ENCODE data around the gene PDLIM7.

Gene PDLIM7

DNA sequence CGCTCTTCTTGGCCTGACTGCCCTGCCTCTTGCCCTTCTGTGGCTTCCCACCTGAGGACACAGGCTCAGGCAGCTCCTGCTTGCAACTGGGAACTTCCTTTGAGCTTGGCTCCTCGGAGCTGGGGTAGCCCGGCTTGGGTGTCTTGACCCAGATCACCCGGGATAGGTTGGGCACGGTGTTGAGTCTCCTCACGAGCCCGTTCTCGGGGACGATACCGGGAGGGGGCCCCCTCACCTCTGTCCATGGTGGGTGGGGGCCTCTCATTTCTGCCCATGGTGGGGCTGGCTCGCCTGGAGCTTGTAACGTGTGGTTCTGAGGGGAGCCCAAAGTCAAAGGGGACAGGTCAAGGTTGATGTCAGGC is 27.1 kb upstream of the PDLIM7 start:
- no peak for DNase-seq

DNA sequence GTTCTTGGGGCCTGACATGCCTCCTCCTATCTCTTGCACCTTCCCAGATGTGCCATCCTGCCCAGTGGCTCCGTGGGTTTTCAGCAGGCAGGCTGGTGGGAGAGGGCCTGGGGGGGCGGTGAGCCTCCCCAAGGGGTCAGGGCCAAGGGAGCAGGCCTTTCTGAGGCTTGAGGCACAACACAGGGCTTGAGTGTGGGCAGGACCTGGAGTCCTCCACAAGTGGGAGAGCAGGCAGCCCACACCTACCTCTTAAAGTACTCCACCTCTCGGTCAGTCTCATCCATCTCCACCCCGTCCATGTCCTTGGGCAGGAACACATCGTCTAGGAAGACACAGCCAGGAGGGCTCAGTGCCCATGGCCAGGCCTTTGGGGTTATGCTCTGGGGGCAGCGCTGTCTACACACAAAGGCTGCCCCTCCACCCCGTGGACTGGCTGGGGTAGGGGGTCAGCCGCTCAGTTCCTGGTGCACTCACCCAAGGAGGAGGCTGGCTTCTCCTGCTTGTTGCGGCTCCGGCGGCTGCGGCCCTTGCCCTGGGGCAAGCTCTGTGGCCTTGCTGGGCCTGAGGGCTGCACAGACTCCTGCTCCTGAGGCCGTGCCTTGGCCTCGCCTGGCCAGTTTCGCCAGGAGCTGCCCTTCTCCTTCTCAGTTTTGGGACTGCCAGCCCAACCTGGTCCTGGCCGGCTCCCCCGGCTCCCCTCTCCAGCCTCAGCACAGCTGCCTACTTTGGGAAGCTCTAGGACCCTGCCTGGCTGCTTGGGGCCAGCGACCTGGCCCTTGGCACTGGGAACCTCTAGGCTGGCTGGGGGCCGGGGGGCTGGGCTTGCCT is 26.5 kb upstream of the PDLIM7 start:
- no peak for DNase-seq

DNA sequence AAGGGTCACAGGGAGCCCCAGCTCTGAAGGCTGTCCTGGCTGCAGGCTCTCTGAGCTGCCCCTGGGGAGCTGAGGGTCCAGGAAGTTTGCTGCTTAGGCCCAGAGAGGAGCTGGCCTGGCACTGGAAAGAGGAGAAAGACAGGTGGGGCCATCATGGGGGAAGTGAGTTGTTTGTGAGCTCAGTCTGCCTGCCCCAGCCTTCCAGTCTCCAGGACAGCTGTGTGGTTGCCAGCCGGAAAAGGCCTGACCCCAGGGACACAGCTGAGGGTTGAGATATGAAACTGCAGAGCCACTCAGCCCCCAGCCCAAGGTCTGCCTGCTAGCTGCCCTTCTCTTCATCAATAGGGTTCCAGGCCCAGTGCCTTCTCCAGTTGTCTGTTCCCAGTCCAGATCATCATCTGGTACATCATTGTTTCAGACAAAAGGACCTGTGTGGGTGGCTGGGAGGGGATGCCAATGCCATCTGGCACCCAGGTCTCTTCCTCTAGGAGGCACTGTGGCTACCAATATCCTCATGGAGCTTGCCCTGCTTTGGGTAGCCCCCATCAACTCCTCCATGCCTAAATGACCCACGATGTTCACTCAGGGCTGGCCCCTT is 23.6 kb upstream of the PDLIM7 start:
- no peak for DNase-seq

DNA sequence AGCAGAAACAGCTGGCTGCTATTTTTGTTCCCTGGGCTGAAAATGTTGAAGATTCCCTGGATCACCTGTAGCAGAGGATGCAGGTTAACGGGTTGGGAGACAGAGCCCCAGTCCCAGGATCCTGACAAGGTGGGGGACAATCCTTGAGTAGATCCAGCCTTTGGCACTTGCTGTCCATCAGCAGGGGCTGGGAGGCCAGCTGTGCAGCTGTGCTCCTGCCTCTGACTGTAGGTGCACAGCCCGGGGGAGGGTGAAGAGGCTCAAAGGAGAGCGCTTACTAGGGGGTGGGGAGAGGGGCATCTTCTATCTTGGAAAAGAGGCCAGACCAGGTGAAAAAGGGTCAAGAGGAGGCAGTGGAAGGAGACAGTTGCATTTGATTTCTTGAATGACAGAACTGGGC is 22.9 kb upstream of the PDLIM7 start:
- DNase-seq: no peak

DNA sequence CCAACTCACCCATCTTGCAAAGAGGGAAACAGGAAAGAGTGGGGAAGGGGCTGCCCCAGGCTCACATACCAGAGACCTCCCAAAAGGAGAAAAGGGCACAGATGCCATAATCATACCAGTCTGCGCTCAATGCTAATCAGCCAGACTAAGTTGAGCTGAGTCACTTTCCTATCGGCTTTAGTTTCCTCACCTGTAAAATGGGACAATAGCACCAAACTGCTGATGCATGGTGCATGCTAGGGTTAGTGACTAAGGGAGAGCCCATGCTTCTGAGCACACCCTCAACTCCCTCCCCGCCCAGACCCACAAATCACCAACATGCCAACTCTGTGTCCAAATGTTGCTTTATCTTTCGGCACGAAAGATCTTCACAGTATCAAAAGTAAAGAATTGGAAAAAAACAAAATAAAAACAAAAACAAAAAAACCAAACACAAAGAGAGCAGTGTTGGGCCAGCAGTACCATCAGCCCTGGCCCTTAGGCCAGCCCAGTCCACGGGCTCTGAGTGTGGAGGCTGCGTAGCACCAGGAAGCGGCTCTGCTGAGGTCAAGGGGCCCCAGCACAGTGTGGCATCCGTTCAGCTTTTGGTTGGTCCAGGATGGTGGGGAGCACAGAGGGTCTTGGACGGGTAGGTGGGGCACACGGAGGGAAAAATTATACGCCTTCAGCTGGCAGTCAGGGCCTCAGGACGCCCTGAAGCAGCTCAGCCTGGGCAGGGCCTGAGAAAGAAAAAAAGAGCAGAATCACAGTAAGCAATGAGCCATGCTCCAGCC is 22.2 kb upstream of the PDLIM7 start:
- no peak for DNase-seq

- peak; percentile 99 for DNase-seq
Measured at GRCh38 chr5:177516601-177517568, 19.5 kb upstream of the PDLIM7 start, which contains the start of gene DDX41. Gene DDX41, minus strand, starts transcription at chr5:177516961. Its CDS starts 16 bp downstream, at chr5:177516945.

GRCh38 chr5:177515580-177515979 is 18.2 kb upstream of the PDLIM7 start:
- no peak for DNase-seq

DNA sequence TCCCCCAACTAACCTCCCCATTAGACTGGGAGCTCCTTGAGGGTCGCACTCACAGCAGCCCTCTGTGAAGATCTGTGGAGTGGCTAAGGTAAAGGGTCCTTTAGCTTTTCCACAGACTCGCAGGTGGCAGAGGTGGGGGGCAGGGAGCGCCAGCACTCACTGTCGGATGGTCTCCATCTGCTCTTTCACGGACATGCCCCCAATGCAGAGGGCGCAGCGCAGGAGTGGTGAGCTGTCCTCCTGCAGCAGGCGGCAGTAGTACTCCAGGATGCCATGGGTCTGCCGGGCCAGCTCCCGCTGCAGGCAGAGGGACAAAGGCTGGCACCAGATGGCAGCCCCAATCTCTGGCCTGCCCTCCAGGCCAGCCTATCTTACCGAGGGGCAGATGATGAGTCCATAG is 17.1 kb upstream of the PDLIM7 start:
- DNase-seq: no peak

DNA sequence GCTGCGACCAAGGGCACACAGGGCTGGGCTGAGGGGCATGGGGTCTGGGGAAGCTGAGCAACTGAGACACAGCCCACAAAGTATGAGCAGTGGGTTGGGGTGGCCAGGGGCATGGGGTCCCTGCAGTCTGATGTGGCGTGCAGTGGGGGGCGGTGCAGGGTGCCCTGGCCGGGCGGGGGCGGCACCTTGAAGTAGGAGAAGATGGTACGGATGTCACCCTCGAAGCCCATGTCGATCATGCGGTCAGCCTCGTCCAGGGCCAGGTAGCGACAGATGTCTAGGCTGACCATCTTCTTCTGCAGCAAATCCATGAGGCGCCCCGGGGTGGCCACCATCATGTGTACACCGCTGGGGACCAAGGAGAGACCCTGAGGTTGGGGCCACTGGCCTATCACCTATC is 16.1 kb upstream of the PDLIM7 start:
- no peak for DNase-seq

GRCh38 chr5:177512736-177513380 is 15.5 kb upstream of the PDLIM7 start:
- DNase-seq: no peak

DNA sequence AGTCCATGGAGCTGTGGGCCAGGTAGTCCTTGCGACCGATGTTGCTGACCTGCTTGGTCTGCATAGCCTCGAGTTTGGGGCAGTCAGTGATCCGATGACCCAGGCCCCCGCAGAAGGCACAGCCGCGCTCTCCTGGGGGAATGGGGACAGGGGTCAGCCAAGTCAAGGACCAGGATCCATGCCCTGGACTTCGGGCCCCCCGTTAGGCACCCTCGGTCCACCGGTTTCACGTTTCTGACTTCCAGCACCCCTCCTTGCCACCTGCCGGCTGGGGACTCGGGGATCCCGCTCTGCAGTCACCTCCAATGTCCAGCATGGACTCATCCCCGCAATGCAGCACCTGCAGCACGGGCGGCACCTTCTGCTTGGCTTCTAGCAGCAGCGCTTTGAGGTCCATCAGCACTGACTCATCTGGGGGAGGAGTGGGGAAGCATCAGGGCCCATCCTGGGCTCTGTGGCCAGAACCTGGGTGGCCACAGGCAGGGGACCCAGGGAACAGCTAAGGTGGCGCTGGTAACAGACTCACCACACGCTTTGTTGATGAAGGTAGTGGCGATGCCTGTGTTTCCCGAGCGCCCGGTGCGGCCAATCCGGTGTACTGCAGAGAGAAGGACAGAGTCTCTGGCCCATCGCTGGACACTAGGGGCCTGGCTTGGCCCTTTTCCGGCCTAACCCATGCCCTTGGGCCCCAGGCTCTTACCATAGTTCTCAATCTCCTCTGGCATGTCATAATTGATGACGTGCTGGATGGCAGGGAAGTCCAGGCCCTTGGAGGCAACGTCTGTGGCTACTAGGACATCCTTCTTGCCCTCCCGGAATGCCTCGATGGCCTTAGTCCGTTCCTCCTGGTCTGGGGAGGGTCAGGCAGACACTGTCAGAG is 14.6 kb upstream of the PDLIM7 start:
- DNase-seq: no peak

DNA sequence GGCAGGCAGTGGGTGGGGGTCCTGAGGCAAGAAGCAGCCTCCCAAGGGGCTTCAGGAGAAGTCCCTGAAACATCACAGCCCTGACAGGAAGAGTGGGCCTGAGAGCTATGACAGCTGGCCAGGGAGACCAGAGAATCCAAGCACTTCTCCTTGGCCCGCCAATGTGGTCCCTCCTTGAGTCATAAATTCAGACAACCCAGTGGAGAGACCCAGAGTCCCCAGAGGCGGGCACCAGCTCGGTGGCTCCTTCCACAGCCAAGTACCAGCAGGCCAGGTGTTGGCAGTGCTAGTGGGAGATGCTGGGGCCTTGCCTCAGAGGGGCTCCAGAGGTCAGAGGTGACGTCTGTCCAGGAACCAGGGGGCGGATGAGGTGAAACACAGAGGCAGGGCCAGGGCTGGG is 13.8 kb upstream of the PDLIM7 start:
- no peak for DNase-seq

GRCh38 chr5:177510567-177511053 is 13.2 kb upstream of the PDLIM7 start:
- DNase-seq: no peak

DNA sequence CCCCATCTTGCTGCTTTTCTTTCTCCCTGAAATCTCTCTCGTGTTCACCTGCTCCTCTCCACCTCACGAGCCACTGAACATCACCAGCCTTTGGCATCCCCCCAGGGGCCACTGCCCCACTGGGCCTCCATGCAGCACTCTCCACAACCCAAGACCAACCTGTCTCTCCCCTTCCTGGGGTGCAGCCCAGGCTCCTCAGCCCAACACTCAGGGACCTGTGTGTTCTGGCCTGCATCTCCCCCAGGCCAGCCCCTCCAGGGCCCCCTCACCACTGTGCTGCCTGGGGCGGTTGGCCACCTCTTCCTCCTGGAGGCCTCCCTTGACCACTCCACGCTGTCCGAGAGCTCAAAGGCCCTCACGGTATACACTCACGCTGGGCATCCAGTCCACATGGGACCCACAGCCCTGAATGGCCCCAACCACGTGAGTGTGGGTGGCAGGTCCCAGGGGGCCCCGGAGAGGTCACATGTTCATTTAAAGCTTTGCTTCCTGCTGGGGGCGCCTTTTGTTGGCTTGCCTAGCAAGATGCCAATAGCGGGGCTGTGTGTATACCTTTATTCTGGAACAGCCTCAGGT is 12.7 kb upstream of the PDLIM7 start:
- DNase-seq: no peak

DNA sequence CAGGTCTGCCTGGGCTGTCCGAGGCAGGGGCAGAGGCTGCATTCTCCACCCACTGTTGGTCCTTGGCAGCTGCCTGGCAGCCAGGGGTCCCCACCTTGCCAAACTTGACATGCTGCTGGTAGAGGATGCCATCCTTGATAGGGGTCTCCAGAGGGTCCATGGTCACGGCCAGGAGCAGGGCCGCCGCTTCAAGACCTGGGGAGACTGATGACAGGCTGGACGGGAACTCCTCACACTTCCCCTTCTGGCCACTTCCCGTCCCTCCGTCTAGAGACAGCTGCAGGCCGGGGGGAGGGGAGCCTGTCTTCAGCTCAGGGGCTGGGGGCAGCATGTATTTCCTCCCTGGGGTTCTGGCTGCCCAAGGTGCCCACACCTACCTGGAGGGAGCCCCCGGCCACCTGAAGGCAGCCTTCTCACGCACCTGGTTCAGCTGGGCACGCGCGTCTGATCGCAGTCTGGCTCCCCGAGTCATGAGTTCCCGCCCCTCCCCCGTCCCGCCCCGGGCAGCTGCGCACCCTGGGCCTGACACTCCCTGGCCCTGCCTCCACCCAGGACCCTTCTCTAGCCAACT is 12.1 kb upstream of the PDLIM7 start, which contains the start of gene DOK3:
TSS of gene DOK3 (minus strand) at position 446 of the 571 bp plus-strand sequence. CDS start at position 160, 286 bp downstream.
- DNase-seq: no peak

DNA sequence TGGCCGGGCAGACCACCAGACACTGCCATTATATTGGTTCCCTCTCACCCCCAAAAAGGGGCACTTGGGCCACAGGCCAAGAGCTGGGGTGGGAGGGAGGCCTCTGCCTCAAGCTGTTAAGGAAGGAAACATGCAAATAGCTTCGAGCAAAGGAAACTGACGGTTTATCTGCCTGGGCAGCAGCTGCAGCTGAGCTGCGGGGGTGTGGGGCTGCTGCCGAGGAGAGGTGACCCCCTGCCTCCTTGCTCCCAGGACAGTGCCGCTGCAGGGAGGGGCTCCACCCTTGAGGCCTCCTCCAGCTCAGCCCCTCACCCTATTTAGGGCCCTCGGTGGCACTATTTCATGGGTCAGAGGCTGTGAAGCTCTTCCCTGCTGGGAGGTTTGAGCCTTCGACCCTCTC is 11.4 kb upstream of the PDLIM7 start:
- no peak for DNase-seq

DNA sequence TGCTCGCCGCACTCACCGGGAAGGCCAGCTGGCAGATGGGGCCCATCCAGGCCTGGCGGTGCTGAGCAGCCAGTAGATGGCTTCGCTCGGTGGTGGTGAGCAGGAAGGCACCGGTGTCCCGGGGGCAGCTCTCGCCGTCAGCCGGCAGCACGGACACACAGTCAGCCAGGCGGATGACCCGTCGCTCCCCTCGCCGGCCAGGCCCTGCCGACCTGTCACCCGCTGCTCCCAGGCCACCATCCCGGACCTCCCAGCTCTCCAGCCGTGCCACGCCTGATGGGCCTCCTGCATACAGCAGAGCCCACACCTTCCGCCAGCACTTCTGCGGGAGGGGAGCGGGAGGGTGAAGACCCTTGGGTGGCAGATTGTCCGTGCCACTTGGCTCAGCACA is 10.8 kb upstream of the PDLIM7 start:
- no peak for DNase-seq

DNA sequence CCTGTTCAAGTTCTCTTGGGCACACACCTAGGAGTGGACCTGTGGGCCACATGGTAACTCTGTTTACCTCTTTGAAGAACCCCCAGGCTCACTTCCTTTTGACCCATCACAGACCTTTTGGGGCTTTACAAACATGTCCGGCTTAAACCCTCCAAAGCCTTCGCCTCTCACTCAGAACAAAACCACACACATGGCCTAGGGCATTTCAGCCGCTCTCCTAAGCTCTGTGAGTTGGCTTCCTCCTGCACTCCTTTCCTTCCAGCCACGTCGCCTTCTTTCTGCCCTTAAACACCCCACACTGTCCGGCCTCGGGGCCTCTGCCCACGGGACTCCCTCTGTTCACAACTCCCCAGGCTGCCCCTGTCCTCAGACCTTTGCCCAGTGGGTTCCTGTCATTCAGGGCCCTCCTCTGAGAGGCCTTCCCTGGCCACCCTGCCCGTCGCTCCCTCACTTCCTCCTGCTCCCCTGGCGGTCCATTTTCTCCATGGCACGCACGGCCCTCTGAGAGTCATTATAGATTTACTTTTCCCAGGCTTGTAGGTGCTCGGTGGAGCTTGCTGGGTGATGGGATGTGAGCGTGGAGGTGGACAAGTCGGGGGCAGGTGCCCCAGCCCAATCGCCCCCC is 10.3 kb upstream of the PDLIM7 start:
- no peak for DNase-seq

- DNase-seq: no peak
Measured at GRCh38 chr5:177507165-177507564, 9.8 kb upstream of the PDLIM7 start.

DNA sequence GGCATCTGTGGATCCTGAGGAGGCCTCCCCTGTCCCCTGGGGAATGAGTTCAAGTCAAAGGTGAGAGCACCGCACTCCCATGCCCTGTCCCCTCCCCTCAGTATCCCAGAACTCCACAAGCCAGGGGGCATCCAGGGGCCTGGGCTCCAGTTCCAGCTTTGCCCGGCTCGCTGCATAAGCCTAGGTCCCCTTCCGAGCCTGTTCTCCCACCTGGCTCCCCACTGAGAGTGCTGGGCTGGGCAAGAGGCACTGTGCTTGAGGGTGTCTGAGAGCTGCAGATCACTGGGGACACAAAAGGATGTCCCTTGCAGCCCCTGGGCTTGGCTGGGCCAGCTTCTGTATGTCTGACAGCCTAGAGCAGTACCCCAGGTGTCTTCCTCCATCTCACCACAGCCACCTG is 7.7 kb upstream of the PDLIM7 start:
- DNase-seq: no peak
